ENCODE results near the gene GIGYF2.

DNA sequence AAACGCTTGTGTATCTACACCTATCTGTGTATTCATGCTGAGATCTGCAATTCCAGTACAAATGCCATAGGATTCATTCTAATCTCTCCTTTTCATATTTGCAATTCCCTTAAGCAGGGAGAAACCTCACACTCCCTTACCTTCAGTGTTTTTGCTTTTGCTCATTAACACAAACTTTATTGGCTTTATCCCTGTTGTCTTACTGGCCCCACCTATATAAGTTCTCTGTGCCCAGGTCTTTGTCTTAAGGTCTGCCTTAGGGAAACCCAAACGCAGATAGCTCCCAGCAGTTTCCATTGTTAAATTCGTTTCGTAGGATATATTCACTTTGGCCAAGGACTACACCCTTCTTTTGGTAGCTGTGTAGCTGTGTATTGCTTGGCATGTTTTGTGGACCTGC lies 169.0 kb downstream of the GIGYF2 start:
- TF ChIP-seq, protein P1, sequence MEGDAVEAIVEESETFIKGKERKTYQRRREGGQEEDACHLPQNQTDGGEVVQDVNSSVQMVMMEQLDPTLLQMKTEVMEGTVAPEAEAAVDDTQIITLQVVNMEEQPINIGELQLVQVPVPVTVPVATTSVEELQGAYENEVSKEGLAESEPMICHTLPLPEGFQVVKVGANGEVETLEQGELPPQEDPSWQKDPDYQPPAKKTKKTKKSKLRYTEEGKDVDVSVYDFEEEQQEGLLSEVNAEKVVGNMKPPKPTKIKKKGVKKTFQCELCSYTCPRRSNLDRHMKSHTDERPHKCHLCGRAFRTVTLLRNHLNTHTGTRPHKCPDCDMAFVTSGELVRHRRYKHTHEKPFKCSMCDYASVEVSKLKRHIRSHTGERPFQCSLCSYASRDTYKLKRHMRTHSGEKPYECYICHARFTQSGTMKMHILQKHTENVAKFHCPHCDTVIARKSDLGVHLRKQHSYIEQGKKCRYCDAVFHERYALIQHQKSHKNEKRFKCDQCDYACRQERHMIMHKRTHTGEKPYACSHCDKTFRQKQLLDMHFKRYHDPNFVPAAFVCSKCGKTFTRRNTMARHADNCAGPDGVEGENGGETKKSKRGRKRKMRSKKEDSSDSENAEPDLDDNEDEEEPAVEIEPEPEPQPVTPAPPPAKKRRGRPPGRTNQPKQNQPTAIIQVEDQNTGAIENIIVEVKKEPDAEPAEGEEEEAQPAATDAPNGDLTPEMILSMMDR (IDR thresholded peaks at IDR 0.05), result no peak
- TF ChIP-seq POLR2A (IDR thresholded peaks at IDR 0.05), result no peak
